H9 (cell line): ENCODE measurements around the gene MEIS2. TPM values are rescaled to one million over a fixed set of nuclear protein-coding genes. Genes with fewer than 3 reads are reported as not detected.

ENCODE experiments used
- DNase-seq: peaks from one replicate; pipeline ENCODE4 v3.0.0-alpha.2; 2017
- H2AFZ ChIP-seq: one replicate; pipeline ENCODE4 v1.6.1; 2013; ENCODE audit warnings: mild to moderate bottlenecking, low read length, control low read depth, moderate library complexity
- H2AK5ac ChIP-seq: 2 replicates; pipeline ENCODE4 v1.6.1; 2013; ENCODE audit warnings: low read length, control low read depth, mixed read lengths; ENCODE audit not compliant: insufficient read length
- H2BK120ac ChIP-seq: one replicate; pipeline ENCODE4 v1.6.1; 2013; ENCODE audit warnings: low read depth, mild to moderate bottlenecking, low read length, control low read depth, inconsistent platforms; ENCODE audit not compliant: poor library complexity, severe bottlenecking
- H2BK12ac ChIP-seq: 2 replicates; pipeline ENCODE4 v1.6.1; 2013; ENCODE audit warnings: low read length, control low read depth, mixed read lengths, low read depth; ENCODE audit not compliant: insufficient read length
- H2BK15ac ChIP-seq: 2 replicates; pipeline ENCODE4 v1.6.1; 2013; ENCODE audit warnings: low read depth, low read length, control low read depth
- H2BK20ac ChIP-seq: one replicate; pipeline ENCODE4 v1.6.1; 2013; ENCODE audit warnings: low read depth, mild to moderate bottlenecking, low read length, control low read depth, inconsistent platforms; ENCODE audit not compliant: poor library complexity, severe bottlenecking
- H2BK5ac ChIP-seq: 2 replicates; pipeline ENCODE4 v1.6.1; 2013; ENCODE audit warnings: low read length, control low read depth, mixed read lengths; ENCODE audit not compliant: insufficient read length
- H3K14ac ChIP-seq: 2 replicates; pipeline ENCODE4 v1.6.1; 2013; ENCODE audit warnings: low read length, control low read depth; ENCODE audit not compliant: insufficient read depth
- H3K18ac ChIP-seq: 2 replicates; pipeline ENCODE4 v1.6.1; 2013; ENCODE audit warnings: low read depth, mild to moderate bottlenecking, mixed read lengths, low read length, control low read depth; ENCODE audit not compliant: insufficient read length
- H3K23ac ChIP-seq: 2 replicates; pipeline ENCODE4 v1.6.1; 2013; ENCODE audit warnings: low read length, control low read depth, mixed read lengths, low read depth; ENCODE audit not compliant: insufficient read length
- H3K23me2 ChIP-seq: 2 replicates; pipeline ENCODE4 v1.6.1; 2013; ENCODE audit warnings: low read depth, mild to moderate bottlenecking, mixed read lengths, low read length, control low read depth; ENCODE audit not compliant: insufficient read length, poor library complexity, severe bottlenecking
- H3K27ac ChIP-seq: 2 replicates; pipeline ENCODE4 v1.5.1; 2013; ENCODE audit warnings: low read length, control low read depth, mixed read lengths, low read depth; ENCODE audit not compliant: insufficient read length
- H3K27me3 ChIP-seq: 2 replicates; pipeline ENCODE4 v1.6.1; 2013; ENCODE audit warnings: low read length, control low read depth, inconsistent platforms; ENCODE audit not compliant: insufficient read depth
- H3K4ac ChIP-seq: 2 replicates; pipeline ENCODE4 v1.6.1; 2013; ENCODE audit warnings: low read depth, mild to moderate bottlenecking, control low read depth, inconsistent platforms, low read length, moderate library complexity
- H3K4me1 ChIP-seq: 2 replicates; pipeline ENCODE4 v1.6.1; 2013; ENCODE audit warnings: low read length, control low read depth, inconsistent platforms; ENCODE audit not compliant: insufficient read depth
- H3K4me2 ChIP-seq: 2 replicates; pipeline ENCODE4 v1.6.1; 2013; ENCODE audit warnings: low read length, control low read depth, mixed read lengths; ENCODE audit not compliant: insufficient read length, insufficient read depth
- H3K56ac ChIP-seq: 2 replicates; pipeline ENCODE4 v1.6.1; 2013; ENCODE audit warnings: low read depth, mild to moderate bottlenecking, mixed read lengths, low read length, control low read depth; ENCODE audit not compliant: insufficient read length
- H3K79me1 ChIP-seq: 2 replicates; pipeline ENCODE4 v1.6.1; 2013; ENCODE audit warnings: low read depth, mild to moderate bottlenecking, moderate library complexity, low read length, control low read depth, inconsistent platforms; ENCODE audit not compliant: insufficient read depth, poor library complexity, severe bottlenecking
- H3K79me2 ChIP-seq: 2 replicates; pipeline ENCODE4 v1.6.1; 2013; ENCODE audit warnings: low read length, control low read depth, inconsistent platforms; ENCODE audit not compliant: insufficient read depth
- H3K9ac ChIP-seq: 2 replicates; pipeline ENCODE4 v1.6.1; 2013; ENCODE audit warnings: low read length, control low read depth, mixed read lengths; ENCODE audit not compliant: insufficient read length; ENCODE audit errors: extremely low read depth
- H3K9me3 ChIP-seq: one replicate; pipeline ENCODE4 v1.6.1; 2013; ENCODE audit warnings: low read depth, low read length, inconsistent platforms; ENCODE audit not compliant: control insufficient read depth
- H3T11ph ChIP-seq: one replicate; pipeline ENCODE4 v1.6.1; 2013; ENCODE audit warnings: mild to moderate bottlenecking, low read length, control low read depth, inconsistent platforms
- H4K20me1 ChIP-seq: one replicate; pipeline ENCODE4 v1.6.1; 2013; ENCODE audit not compliant: control insufficient read depth, insufficient read length, insufficient read depth
- H4K5ac ChIP-seq: 2 replicates; pipeline ENCODE4 v1.6.1; 2013; ENCODE audit warnings: low read depth, mild to moderate bottlenecking, mixed read lengths, low read length, control low read depth; ENCODE audit not compliant: insufficient read length
- H4K8ac ChIP-seq: replicated peaks from 2 replicates; pipeline ENCODE4 v1.6.1; 2013; ENCODE audit warnings: low read length, control low read depth, mixed read lengths, low read depth; ENCODE audit not compliant: insufficient read length
- H4K91ac ChIP-seq: 2 replicates; pipeline ENCODE4 v1.6.1; 2013; ENCODE audit warnings: low read depth, mild to moderate bottlenecking, moderate library complexity, mixed read lengths, low read length, control low read depth; ENCODE audit not compliant: insufficient read length
- H3K27ac Mint-ChIP-seq, 3 experiments: 2 replicates in 2 of 3; 3 replicates in 1 of 3; pipeline ENCODE4 v1.8.0; 2020 to 2021; ENCODE audit warnings: mixed read lengths in 3 of 3, mild to moderate bottlenecking in 1 of 3, moderate library complexity in 1 of 3
- H3K27me3 Mint-ChIP-seq: 2 replicates; pipeline ENCODE4 v1.8.0; 2021; ENCODE audit warnings: low read depth, mild to moderate bottlenecking, moderate library complexity, mixed read lengths
- H3K36me3 Mint-ChIP-seq, 3 experiments: 2 replicates in 2 of 3; 3 replicates in 1 of 3; pipeline ENCODE4 v1.8.0; 2020 to 2021; ENCODE audit warnings: low read depth in 3 of 3, mixed read lengths in 3 of 3; ENCODE audit not compliant: insufficient read depth in 1 of 3
- H3K4me1 Mint-ChIP-seq, 2 experiments: 2 replicates each; pipeline ENCODE4 v1.8.0; 2020; ENCODE audit warnings: mixed read lengths in 2 of 2
- H3K4me3 Mint-ChIP-seq, 2 experiments: 2 replicates in 1 of 2; 3 replicates in 1 of 2; pipeline ENCODE4 v1.8.0; 2020 to 2021; ENCODE audit warnings: mild to moderate bottlenecking in 2 of 2, mixed read lengths in 2 of 2, moderate library complexity in 1 of 2
- H3K9me3 Mint-ChIP-seq, 2 experiments: 2 replicates in 1 of 2; 3 replicates in 1 of 2; pipeline ENCODE4 v1.8.0; 2020; ENCODE audit warnings: mild to moderate bottlenecking in 2 of 2, mixed read lengths in 2 of 2, moderate library complexity in 1 of 2
- CTCF ChIP-seq: fragments of 200-600 bp; sonication (generic); conservative IDR thresholded peaks from 3 replicates; pipeline ENCODE4 v1.8.0; 2021; ENCODE audit warnings: antibody characterized with exemption, mild to moderate bottlenecking
- WGBS: extraction: QIAGEN DNeasy Blood & Tissue Kit; methylation state at CpG from one replicate; pipeline ENCODE4 v1.1.7; 2013; ENCODE audit warnings: missing lambda C conversion rate, low lambda C conversion rate, mixed read lengths; ENCODE audit not compliant: insufficient read length; ENCODE audit errors: extremely low coverage; 5-methylcytosine and 5-hydroxymethylcytosine counted together
- total RNA-seq: library from RNA; stranded (reverse); gene quantifications from 2 replicates; pipeline ENCODE4 v1.2.1, GENCODE V29; 2021

The MEIS2 gene
- total RNA-seq, 1 experiment from 2014 or later, result 0.35 TPM

GRCh38 chr15:37038716-37039106 is 61.6 kb downstream of the MEIS2 start:
- no peak overlapping the region for H3K4me3 Mint-ChIP-seq
- Histone ChIP-seq H4K8ac (no peak overlapping the region), H3K18ac (no peak overlapping the region), H2BK120ac (no peak overlapping the region), H4K91ac (no peak overlapping the region), H3K9ac (no peak overlapping the region), H3K79me2 (no peaks in the 10 kb centered on the region), H3K56ac (no peak overlapping the region), H3K23me2 (no peaks in the 10 kb centered on the region), H2AFZ (no peak overlapping the region), H2AK5ac (no peak overlapping the region), H2BK12ac (no peak overlapping the region), H3K79me1 (no peaks in the 10 kb centered on the region), H3K4ac (no peak overlapping the region), H3K4me1 (no peaks in the 10 kb centered on the region), H4K5ac (no peak overlapping the region), H3T11ph (no peak overlapping the region), H2BK5ac (no peak overlapping the region), H3K4me2 (no peak overlapping the region), H3K23ac (no peak overlapping the region), H3K27me3 (no peaks in the 10 kb centered on the region), H2BK15ac (no peak overlapping the region), H3K9me3 (no peaks in the 10 kb centered on the region), H2BK20ac (no peak overlapping the region), H4K20me1 (no peaks in the 10 kb centered on the region), H3K27ac (no peak overlapping the region), H3K14ac (no peak overlapping the region)
- H3K27ac Mint-ChIP-seq, result no peak overlapping the region
- peaks cover 2% of the 10 kb centered on the region; the same call in 1 of the 2 replicates for H3K27me3 Mint-ChIP-seq
- H3K4me1 Mint-ChIP-seq, result peaks cover 16 to 39% of the 10 kb centered on the region in 2 experiments
- no CpG with 5 or more reads among the region's 7 CpGs for WGBS
- H3K36me3 Mint-ChIP-seq, result no peaks in the 10 kb centered on the region
- H3K9me3 Mint-ChIP-seq, result 0 out of 5 replicates have a peak, but pooled peaks cover 0 to under 1% of the 10 kb centered on the region in 2 experiments
- DNase-seq, result no peak
- no peak for TF ChIP-seq CTCF
